Natural killer cell (primary cell): ENCODE data around the gene RNF214. TPM values are rescaled to one million over a fixed set of nuclear protein-coding genes. Genes with fewer than 3 reads are reported as not detected.

Experiments
- ATAC-seq, 3 donors: fragments of 150-1000 bp in 2 of 3; fragments of 200-7000 bp in 1 of 3; cut with Tn5 transposase; 1 replicate in 1 of 3; 2 replicates in 2 of 3; pipeline ENCODE4 v1.10.0; 2021; ENCODE audit warnings: mild to moderate bottlenecking in 2 of 3, moderate library complexity in 2 of 3
- DNase-seq, 2 donors: peaks; one replicate each; pipeline versions ENCODE4 v3.0.0 to v3.0.0-alpha.2; 2013 to 2021; ENCODE audit warnings: mixed read lengths in 1 of 2
- H3K27ac ChIP-seq: one replicate; pipeline ENCODE4 v1.5.1; 2013; ENCODE audit warnings: mild to moderate bottlenecking, low read length
- H3K27me3 ChIP-seq: one replicate; pipeline ENCODE4 v1.6.1; 2013; ENCODE audit warnings: low read length; ENCODE audit not compliant: control insufficient read depth, insufficient read depth
- H3K36me3 ChIP-seq: one replicate; pipeline ENCODE4 v1.6.1; 2013; ENCODE audit warnings: low read length; ENCODE audit not compliant: control insufficient read depth, insufficient read depth
- H3K4me1 ChIP-seq: one replicate; pipeline ENCODE4 v1.6.1; 2013; ENCODE audit warnings: low read length; ENCODE audit not compliant: control insufficient read depth, insufficient read depth
- H3K4me3 ChIP-seq: one replicate; pipeline ENCODE4 v1.5.1; 2013; ENCODE audit warnings: low read length
- H3K9me3 ChIP-seq: one replicate; pipeline ENCODE4 v1.6.1; 2013; ENCODE audit warnings: low read length; ENCODE audit not compliant: control insufficient read depth, insufficient read depth
- H3K27ac Mint-ChIP-seq, 2 donors: one replicate each; pipeline ENCODE4 v1.8.0; 2022; ENCODE audit warnings: mild to moderate bottlenecking in 2 of 2, mixed read lengths in 2 of 2, moderate library complexity in 1 of 2
- H3K27me3 Mint-ChIP-seq, 2 donors: one replicate each; pipeline ENCODE4 v1.8.0; 2022; ENCODE audit warnings: low read depth in 2 of 2, mixed read lengths in 2 of 2
- H3K36me3 Mint-ChIP-seq: one replicate; pipeline ENCODE4 v1.8.0; 2022; ENCODE audit warnings: mixed read lengths
- H3K4me1 Mint-ChIP-seq, 2 donors: one replicate each; pipeline ENCODE4 v1.8.0; 2022; ENCODE audit warnings: mixed read lengths in 2 of 2
- H3K4me3 Mint-ChIP-seq: one replicate; pipeline ENCODE4 v1.8.0; 2022; ENCODE audit warnings: mild to moderate bottlenecking, moderate library complexity, mixed read lengths
- H3K9me3 Mint-ChIP-seq, 2 donors: one replicate each; pipeline ENCODE4 v1.8.0; 2022; ENCODE audit warnings: mixed read lengths in 2 of 2
- WGBS: methylation state at CpG from one replicate; pipeline ENCODE4 v1.1.7; 2013; ENCODE audit warnings: missing lambda C conversion rate; ENCODE audit not compliant: insufficient coverage; 5-methylcytosine and 5-hydroxymethylcytosine counted together
- intact Hi-C: fragments of 100-400 bp; cut with micrococcal nuclease; formaldehyde crosslinking; loops from one replicate; pipeline ENCODE4 v1.14.2; 2022
- total RNA-seq, 4 donors: library from RNA; stranded (reverse); fragments of 120-200 nt in 1 of 4; gene quantifications; one replicate each; pipeline versions ENCODE4 v1.2.3 to v1.2.4, GENCODE V29; 2013 to 2022
- TF ChIP-seq, protein P1 (sequence below): fragments of 200-600 bp; IDR thresholded peaks from one replicate; pipeline ENCODE4 v1.8.0; 2022; ENCODE audit warnings: antibody characterized with exemption

Gene RNF214
- total RNA-seq, 3 donors from 2014 or later (not counting 1 experiment from before 2014, with no cell fraction given), result 13.7 to 20.7 (median 17.3) TPM

DNA sequence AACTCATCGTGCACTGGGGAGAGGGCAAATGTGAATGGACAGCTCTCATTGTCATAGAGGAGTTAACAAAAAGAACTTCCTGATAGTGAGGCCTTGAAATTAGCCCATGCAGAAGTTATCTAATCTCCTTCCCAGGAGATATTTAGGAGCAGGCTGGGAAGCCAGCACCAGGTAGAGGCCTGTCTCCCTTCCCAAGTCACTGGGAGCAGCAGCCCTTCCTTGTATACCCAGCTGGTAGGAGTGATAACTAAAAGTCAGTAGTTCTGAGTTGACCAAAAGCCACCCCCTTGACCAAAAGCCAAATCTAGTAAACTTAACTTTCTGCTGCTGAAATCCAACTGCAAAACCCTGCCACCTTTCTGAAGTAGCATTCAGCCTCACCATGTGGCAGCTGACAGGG is 57.3 kb downstream of the RNF214 start:
- Mint-ChIP-seq H3K9me3 (no peaks in the 10 kb centered on the region), H3K27ac (no peak overlapping the region), H3K4me1 (no peaks in the 10 kb centered on the region), H3K4me3 (no peak overlapping the region), H3K27me3 (no peaks in the 10 kb centered on the region), H3K36me3 (no peaks in the 10 kb centered on the region)
- Histone ChIP-seq H3K9me3 (no peaks in the 10 kb centered on the region), H3K4me1 (no peaks in the 10 kb centered on the region), H3K27ac (no peak overlapping the region), H3K4me3 (no peak overlapping the region), H3K36me3 (peaks cover 15% of the 10 kb centered on the region), H3K27me3 (no peaks in the 10 kb centered on the region)
- DNase-seq (no peak), ATAC-seq (no peak)
- intact Hi-C loops, result no loop called here
- 92% methylated on average over 1 of the region's 1 CpG for WGBS
- TF ChIP-seq, protein P1, sequence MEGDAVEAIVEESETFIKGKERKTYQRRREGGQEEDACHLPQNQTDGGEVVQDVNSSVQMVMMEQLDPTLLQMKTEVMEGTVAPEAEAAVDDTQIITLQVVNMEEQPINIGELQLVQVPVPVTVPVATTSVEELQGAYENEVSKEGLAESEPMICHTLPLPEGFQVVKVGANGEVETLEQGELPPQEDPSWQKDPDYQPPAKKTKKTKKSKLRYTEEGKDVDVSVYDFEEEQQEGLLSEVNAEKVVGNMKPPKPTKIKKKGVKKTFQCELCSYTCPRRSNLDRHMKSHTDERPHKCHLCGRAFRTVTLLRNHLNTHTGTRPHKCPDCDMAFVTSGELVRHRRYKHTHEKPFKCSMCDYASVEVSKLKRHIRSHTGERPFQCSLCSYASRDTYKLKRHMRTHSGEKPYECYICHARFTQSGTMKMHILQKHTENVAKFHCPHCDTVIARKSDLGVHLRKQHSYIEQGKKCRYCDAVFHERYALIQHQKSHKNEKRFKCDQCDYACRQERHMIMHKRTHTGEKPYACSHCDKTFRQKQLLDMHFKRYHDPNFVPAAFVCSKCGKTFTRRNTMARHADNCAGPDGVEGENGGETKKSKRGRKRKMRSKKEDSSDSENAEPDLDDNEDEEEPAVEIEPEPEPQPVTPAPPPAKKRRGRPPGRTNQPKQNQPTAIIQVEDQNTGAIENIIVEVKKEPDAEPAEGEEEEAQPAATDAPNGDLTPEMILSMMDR, result no peak

DNA sequence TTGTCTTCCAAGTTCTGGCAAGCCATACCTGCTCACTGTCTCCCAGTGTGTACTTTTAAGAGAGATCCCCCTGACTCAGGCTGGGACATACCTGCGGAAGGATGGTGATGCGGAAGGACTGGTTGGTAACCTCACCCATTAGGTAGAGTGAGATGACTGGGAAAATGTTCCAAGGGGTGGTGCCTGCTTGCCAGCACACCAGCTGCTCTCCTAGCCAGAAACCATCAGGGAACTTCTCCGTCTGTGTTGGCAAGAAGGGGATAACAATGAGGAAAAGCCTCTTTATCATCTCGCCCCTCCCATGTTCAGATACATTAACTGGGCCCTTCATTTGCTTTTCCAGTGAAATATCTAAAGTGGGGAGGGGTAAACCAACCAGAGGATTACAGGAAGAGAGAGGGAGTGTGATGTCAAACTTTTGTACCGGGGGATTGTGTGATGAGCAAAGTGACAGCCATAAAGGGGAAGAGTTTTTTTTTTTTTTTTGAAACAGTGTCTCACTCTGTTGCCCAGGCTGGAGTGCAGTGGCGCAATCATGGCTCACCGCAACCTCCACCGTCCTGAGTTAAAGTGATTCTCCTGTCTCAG is 58.4 kb downstream of the RNF214 start, which contains the start of gene BACE1-AS:
TSS of gene BACE1-AS (plus strand) at position 538 of the 588 bp plus-strand sequence.
- Histone ChIP-seq H3K36me3 (peaks cover 5% of the 10 kb centered on the region), H3K9me3 (no peaks in the 10 kb centered on the region), H3K27me3 (no peaks in the 10 kb centered on the region), H3K4me1 (no peaks in the 10 kb centered on the region), H3K27ac (no peak within 1 kb of the TSS), H3K4me3 (no peak within 1 kb of the TSS)
- no peak for ATAC-seq
- intact Hi-C loops, result no loop called here
- WGBS, result over 99% methylated on average over 7 of the region's 8 CpGs
- H3K9me3 Mint-ChIP-seq, result no peaks in the 10 kb centered on the region
- DNase-seq, result no peak
- H3K4me3 Mint-ChIP-seq, result no peak within 1 kb of the TSS
- no peaks in the 10 kb centered on the region for H3K4me1 Mint-ChIP-seq
- H3K27me3 Mint-ChIP-seq, result no peaks in the 10 kb centered on the region
- H3K36me3 Mint-ChIP-seq, result no peaks in the 10 kb centered on the region
- no peak within 1 kb of the TSS for H3K27ac Mint-ChIP-seq
- TF ChIP-seq, protein P1, result no peak

DNA sequence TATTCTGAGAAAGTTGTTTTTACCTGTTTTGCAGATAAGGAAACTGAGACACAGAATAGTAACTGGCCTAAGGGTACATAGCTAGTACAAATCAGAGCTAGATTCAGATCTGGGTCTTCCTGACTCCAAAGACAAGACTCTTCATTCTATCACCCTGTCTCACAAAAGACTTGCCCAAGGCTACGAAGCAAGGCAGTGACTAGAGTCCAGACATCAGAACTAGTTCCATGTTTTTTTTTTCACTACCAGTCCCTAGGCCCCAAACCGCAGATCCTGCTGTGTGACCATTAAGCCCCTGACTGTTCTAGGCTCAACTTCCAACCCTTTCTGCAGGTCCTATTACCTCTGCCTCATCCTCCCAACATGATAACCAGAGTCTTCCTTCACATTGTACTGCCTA is 60.1 kb downstream of the RNF214 start:
- H3K4me3 Mint-ChIP-seq, result no peak overlapping the region
- TF ChIP-seq, protein P1, result no peak
- H3K27ac Mint-ChIP-seq, result no peak overlapping the region
- no peaks in the 10 kb centered on the region for H3K9me3 Mint-ChIP-seq
- H3K4me1 ChIP-seq, result no peaks in the 10 kb centered on the region
- intact Hi-C loops, result no loop called here
- H3K4me1 Mint-ChIP-seq, result peaks cover 0 to 4% of the 10 kb centered on the region in 2 donors
- DNase-seq (no peak), ATAC-seq (no peak)
- no peaks in the 10 kb centered on the region for H3K9me3 ChIP-seq
- H3K27ac ChIP-seq, result no peak overlapping the region
- H3K27me3 ChIP-seq, result no peaks in the 10 kb centered on the region
- WGBS, result 92% methylated on average over 2 of the region's 2 CpGs
- no peak overlapping the region for H3K4me3 ChIP-seq
- peaks cover 2% of the 10 kb centered on the region for H3K36me3 ChIP-seq
- H3K36me3 Mint-ChIP-seq, result no peaks in the 10 kb centered on the region
- H3K27me3 Mint-ChIP-seq, result no peaks in the 10 kb centered on the region
